Measurements from ENCODE around the gene FGD2. TPM values are rescaled to one million over a fixed set of nuclear protein-coding genes. Genes with fewer than 3 reads are reported as not detected.

FGD2 gene
- total RNA-seq, 2 experiments from 2014 or later: 1.2 TPM

DNA sequence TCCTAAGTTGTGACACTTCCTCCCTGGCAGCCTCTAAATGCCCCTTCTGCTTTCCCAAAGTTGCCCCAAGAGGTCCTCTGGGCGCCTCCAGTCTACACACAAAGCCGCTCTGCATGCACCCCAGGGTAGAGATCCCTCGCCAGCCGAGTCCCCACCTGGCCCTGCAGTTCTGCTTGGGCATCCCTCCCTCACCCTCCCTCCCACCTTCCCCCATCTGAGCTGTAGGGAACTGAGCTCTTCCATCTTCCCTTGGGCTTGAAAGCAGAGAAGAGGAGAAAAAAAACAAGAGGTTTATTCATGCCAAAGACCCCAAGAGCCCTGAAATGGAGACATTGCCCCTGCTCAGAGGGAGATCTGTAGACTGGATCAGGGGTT is 5.7 kb upstream of the FGD2 start:
- H3K36me3 ChIP-seq (ENCODE audit: insufficient read depth, low read length): no peaks in the 10 kb centered on the region
- CTCF ChIA-PET: no interaction called here
- H3K4me3 ChIP-seq (ENCODE audit: low read length): no peak overlapping the region
- no peaks in the 10 kb centered on the region for H3K4me1 Mint-ChIP-seq (ENCODE audit: low read depth)
- H3K9me3 ChIP-seq (ENCODE audit: control insufficient read depth in 1 of 2, insufficient read depth in 1 of 2, low read length in 2 of 2): no peaks in the 10 kb centered on the region
- no peak for DNase-seq
- H3K27me3 ChIP-seq (ENCODE audit: control insufficient read depth in 1 of 2, insufficient read depth in 2 of 2, low read length in 2 of 2): peaks cover 0 to 2% of the 10 kb centered on the region in 2 experiments
- no peaks in the 10 kb centered on the region for H3K27me3 Mint-ChIP-seq
- H3K4me3 Mint-ChIP-seq: no peak overlapping the region
- H3K27ac ChIP-seq (ENCODE audit: low read depth in 1 of 2, low read length in 2 of 2): no peak overlapping the region
- ATAC-seq (ENCODE audit: poor library complexity): no peak
- H3K9me3 Mint-ChIP-seq: no peaks in the 10 kb centered on the region
- H3K36me3 Mint-ChIP-seq (ENCODE audit: low read depth): no peaks in the 10 kb centered on the region
- TF ChIP-seq, protein P1, sequence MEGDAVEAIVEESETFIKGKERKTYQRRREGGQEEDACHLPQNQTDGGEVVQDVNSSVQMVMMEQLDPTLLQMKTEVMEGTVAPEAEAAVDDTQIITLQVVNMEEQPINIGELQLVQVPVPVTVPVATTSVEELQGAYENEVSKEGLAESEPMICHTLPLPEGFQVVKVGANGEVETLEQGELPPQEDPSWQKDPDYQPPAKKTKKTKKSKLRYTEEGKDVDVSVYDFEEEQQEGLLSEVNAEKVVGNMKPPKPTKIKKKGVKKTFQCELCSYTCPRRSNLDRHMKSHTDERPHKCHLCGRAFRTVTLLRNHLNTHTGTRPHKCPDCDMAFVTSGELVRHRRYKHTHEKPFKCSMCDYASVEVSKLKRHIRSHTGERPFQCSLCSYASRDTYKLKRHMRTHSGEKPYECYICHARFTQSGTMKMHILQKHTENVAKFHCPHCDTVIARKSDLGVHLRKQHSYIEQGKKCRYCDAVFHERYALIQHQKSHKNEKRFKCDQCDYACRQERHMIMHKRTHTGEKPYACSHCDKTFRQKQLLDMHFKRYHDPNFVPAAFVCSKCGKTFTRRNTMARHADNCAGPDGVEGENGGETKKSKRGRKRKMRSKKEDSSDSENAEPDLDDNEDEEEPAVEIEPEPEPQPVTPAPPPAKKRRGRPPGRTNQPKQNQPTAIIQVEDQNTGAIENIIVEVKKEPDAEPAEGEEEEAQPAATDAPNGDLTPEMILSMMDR (IDR thresholded peaks at IDR 0.05): no peak
- H3K27ac Mint-ChIP-seq: no peak overlapping the region
- no peaks in the 10 kb centered on the region for H3K4me1 ChIP-seq (ENCODE audit: insufficient read depth, low read length)
- POLR2A ChIA-PET: interaction anchor here (0.7 kb wide), 1 partner anchor 210 kb away, joined by 4 read pairs; no protein-coding TSS in a partner anchor
- intact Hi-C loops (cut with DNase I, micrococcal nuclease): no loop called here

DNA sequence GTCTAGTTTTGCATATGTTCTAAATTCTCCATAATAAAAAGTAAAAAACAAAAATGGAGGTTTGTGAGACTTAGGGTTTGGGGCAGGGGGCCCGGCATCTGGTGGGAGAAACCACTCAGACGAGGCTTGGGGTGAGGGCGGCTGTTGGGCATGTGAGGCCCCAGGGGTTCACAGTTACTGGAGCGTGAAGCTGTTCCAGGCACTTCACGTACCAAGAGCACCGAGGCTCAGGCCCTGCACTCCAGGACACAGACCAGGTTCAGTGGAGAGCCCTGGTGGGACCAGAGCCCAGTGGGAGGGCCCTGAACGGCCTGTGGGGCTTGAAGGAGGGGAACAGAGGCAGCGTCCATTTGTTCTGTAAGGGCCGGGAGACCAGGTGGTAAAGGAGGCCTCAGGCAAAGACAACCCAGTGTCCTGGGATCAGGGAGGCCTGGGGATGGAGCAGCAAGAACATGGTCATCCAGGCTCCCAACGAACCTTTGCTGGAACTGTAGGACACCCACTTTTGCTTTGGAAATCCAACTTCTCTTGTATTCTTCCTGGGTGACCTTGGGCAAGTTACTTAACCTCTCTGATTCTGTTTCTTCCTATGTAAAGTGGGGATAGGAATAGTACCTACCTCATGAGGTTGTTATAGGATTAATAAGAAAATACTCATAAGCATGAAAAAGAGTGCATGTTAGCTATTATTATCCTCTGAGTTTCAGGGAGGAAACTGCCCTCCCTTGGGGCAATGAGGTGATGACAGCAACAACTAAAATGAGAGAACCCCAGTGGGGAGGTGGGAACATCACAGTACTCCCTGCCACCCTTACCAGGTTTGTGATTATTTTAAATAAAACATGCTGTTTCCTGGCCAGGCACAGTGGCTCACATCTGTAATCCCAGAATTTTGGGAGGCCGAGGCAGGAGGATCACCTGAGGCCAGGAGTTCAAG is 1.1 kb upstream of the FGD2 start:
- intact Hi-C loops (cut with DNase I, micrococcal nuclease): no loop called here
- no peak overlapping the region for H3K4me3 ChIP-seq (ENCODE audit: low read length)
- DNase-seq (no peak), ATAC-seq (ENCODE audit: poor library complexity) (no peak)
- H3K4me1 ChIP-seq (ENCODE audit: insufficient read depth, low read length): peaks cover 25% of the 10 kb centered on the region
- no peaks in the 10 kb centered on the region for H3K27me3 ChIP-seq (ENCODE audit: control insufficient read depth in 1 of 2, insufficient read depth in 2 of 2, low read length in 2 of 2)
- no peaks in the 10 kb centered on the region for H3K36me3 ChIP-seq (ENCODE audit: insufficient read depth, low read length)
- Mint-ChIP-seq H3K36me3 (ENCODE audit: low read depth) (no peaks in the 10 kb centered on the region), H3K9me3 (no peaks in the 10 kb centered on the region), H3K27me3 (no peaks in the 10 kb centered on the region), H3K27ac (no peak overlapping the region), H3K4me3 (no peak overlapping the region), H3K4me1 (ENCODE audit: low read depth) (peaks cover 11% of the 10 kb centered on the region)
- no peaks in the 10 kb centered on the region for H3K9me3 ChIP-seq (ENCODE audit: control insufficient read depth in 1 of 2, insufficient read depth in 1 of 2, low read length in 2 of 2)
- TF ChIP-seq, protein P1 (IDR thresholded peaks at IDR 0.05): no peak
- POLR2A ChIA-PET: interaction anchor here (0.6 kb wide), 1 partner anchor 648 kb away, joined by 3 read pairs; no protein-coding TSS in a partner anchor
- H3K27ac ChIP-seq (ENCODE audit: low read depth in 1 of 2, low read length in 2 of 2): no peak overlapping the region
- CTCF ChIA-PET: no interaction called here

DNA sequence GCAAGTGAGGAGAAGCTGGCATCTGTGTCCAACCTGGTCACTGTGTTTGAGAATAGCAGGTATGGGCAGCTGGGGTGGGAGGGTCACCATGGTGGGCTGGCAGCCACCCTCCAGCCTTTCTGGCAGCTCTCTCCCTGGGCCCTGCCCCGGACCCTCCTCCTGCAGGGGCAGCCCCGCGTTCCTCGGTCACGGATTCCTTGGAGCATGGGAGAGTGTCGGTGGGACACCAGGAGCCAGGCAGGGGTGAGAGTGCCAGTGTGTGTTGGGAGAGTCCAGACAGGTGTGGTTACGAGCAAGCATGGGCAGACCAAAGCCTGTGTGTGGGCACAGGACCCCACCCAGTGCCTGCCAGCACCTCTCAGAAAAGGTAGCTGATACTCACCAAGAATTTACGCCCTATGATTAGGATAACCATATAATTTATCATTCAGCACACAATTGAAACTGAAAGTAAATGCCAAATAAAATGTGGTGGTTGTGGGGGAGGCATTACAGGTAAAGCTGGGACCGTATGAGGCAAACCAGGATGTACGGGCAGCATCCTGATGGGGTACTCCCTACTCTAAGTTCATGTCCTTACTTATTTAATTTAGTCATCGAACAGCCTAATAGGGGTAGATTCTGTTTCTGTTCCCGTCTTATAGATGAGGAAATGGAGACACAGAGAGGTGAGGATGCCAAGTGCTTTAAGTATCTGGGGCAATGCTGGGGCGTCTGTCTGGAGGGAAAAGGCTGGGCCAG is 542 bp downstream of the FGD2 start:
- Mint-ChIP-seq H3K27ac (peak overlapping the region; percentile 2), H3K4me1 (ENCODE audit: low read depth) (peaks cover 11% of the 10 kb centered on the region), H3K9me3 (no peaks in the 10 kb centered on the region), H3K36me3 (ENCODE audit: low read depth) (no peaks in the 10 kb centered on the region), H3K27me3 (no peaks in the 10 kb centered on the region), H3K4me3 (peak overlapping the region; percentile 62)
- POLR2A ChIA-PET: interaction anchor here (0.8 to 2.0 kb wide), 3 partner anchors 12 to 177 kb away, joined by 3 to 7 read pairs (median 4); partner anchors contain the start of gene MTCH1
- Histone ChIP-seq H3K27me3 (ENCODE audit: control insufficient read depth in 1 of 2, insufficient read depth in 2 of 2, low read length in 2 of 2) (no peaks in the 10 kb centered on the region), H3K36me3 (ENCODE audit: insufficient read depth, low read length) (no peaks in the 10 kb centered on the region), H3K27ac (ENCODE audit: low read depth in 1 of 2, low read length in 2 of 2) (no peak overlapping the region), H3K4me1 (ENCODE audit: insufficient read depth, low read length) (peaks cover 25% of the 10 kb centered on the region), H3K9me3 (ENCODE audit: control insufficient read depth in 1 of 2, insufficient read depth in 1 of 2, low read length in 2 of 2) (no peaks in the 10 kb centered on the region), H3K4me3 (ENCODE audit: low read length) (peak overlapping the region; percentile 49)
- CTCF ChIA-PET: interaction anchor here (1.2 to 2.1 kb wide), 2 partner anchors 12 to 27 kb away, joined by 3 to 11 read pairs; no protein-coding TSS in a partner anchor
- DNase-seq: peak in 1 of 14 experiments; percentile 54
- ATAC-seq (ENCODE audit: poor library complexity): peak; percentile 56
- intact Hi-C loops (cut with DNase I, micrococcal nuclease): no loop called here
- TF ChIP-seq, protein P1 (IDR thresholded peaks at IDR 0.05): no peak
